ENCODE measurements around the gene SDK1.
"Not testable (repeated sequence)": the region's sequence is repeated elsewhere in the genome, so short reads cannot be mapped to it uniquely, and the experiment has no call there.

The SDK1 gene

DNA sequence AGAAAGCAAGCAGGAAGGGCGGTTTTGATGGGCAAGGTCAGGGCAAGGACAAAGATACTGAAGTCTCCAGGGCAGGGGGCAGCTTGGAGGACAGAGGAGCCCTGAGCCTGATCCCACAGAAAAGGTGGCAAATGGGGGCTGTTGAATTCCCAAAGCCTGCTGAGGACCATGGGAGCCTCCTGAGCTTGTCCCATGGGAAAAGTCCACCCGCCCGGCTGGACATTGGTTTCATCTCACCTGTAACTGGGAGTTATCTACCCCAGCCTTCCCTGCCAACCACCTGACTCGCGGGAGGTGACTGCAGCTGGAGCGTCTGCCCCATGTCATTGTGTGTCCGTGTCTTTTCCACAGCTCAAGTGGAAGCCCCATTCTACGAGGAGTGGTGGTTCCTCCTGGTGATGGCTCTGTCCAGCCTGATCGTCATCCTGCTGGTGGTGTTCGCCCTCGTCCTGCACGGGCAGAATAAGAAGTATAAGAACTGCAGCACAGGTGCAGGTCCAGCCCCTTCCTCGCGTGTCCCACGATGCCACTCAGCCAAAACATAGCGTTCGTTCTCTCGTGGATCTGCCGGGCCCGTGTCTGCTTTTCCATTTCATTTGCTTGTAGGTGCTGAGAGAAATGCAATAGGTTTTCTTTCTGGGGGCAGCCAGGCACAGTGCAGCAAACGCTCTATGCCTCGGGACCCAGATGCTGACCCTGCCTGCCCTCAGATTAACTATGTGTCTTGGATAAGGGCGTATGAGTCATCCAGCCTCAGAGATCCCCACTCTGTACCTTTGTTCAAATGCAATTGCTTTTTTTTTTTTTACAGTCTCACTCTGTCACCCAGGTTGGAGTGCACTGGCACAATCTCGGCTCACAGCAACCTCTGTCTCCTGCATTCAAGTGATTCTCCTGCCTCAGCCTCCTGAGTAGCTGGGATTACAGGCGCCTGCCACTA is 936.5 kb downstream of the SDK1 start:
- no peak for DNase-seq

DNA sequence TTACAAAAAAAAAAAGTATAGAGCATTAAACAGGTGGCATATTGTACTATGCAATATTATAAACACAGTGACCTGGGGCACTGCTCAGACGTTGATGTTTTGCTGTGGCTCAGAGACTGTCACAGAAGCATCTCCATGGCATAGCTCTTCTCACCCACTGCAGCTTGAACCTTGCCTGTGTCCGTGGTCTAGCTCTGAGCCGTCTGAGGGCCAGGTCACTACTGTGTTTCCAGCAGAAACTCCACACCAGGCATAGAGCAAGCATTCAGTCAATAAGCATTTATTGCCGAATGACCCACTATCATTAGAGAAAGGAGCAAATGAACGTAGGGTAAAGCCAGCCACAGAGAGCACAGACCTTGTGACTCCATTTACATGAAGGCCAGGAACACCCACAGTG is 937.8 kb downstream of the SDK1 start:
- DNase-seq, result no peak

DNA sequence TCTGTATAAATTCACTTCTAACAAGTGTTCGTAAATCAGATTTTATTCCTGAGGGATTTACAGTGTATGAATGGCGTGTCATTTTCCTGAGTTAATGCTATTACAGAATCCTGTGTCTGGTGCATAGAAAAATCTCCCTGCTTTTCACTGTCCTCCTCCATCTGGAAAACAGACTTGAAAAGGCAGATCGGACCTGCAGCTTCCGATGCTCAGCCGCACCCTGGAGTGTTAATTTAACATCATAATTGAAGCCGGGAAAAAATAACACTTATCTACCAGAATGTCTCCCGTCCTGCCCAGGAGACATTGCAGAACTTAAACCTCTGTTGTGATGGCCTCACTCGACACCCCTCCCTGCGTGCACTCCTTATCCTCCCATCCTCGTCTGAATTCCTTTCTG is 939.0 kb downstream of the SDK1 start:
- no peak for DNase-seq

DNA sequence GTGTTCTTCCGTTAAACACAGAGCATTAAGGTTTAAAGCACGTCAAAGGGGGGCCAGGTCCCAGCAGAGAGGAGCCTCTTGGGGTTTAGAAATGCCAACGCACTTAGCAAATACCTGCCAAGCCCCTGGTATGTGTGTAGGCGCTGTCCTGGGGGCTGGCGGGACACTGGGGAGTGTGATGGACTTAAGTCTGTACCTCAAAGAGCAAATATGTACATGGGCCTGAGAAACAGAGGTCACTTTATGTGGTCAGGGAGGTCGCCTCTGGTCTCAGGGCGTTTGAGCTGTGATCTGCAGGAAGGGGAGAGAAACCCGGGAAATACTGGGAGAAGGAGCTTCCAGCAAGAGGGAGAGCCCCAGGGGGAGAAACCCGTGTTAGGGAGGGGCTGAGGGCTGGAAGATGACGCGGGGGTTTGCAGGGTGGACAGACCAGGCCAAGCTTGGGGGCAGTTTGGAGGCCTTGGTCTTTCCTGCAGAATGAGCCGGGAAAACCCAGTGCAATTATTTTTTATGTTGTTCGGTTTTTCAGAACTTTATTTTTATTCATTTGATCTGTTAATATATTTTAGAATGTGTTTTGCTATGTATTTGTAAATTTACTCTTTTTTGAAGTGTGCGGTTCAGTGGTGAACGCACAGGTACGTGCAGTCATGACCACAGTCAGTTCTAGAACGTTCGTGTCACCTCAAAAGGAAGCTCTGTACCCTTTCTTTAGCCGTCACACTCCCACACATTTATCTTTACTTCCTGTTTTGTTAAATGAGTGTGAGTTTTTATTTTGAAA is 939.7 kb downstream of the SDK1 start:
- DNase-seq, result no peak

DNA sequence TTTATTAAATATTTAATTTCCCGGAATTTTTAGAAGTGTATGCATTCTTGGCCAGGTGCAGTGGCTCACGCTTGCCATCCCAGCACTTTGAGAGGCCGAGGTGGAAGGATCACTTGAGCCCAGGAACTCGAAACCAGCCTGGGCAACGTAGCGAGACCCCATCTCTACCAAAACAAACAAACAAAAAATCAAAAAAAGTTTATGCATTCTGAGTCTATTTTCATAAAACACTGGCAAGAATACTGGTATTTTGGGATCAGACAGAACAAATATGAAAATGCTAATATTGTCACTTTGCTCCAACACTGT is 940.2 kb downstream of the SDK1 start:
- no peak for DNase-seq

DNA sequence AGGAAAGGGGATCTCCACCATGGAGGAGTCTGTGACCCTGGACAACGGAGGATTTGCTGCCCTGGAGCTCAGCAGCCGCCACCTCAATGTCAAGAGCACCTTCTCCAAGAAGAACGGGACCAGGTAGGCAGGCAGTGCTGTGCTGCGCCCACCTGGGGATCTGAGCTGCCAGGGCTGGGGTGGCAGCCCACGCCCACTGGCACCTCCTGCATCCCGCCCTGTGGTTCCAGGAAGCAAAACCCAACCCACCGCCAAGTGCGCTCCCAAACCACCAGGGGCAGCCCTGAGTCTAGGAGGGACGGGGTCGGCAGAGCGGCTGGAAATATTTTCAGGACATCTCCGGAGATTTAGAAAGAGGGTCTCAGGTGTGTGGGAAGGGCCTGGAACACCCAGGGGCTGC is 940.7 kb downstream of the SDK1 start:
- no peak for DNase-seq

DNA sequence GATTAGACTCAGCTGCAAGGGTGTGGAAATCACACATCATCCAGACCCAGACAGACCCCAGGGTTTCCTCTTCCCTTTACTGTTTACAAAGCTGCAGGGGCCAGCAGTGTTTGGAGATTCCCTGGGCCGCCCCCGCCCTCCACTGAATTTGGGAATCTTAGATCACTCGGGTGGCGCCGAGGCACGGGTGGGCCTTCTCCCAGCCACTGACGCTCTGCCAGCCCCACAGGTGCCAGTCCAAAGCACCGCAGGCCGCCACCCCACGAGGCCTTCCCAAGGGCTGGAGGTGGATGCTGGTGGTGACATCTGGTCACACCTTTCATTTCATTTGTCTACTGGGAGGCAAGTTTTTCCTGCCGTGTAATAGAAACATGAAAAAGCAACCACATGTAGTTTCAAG is 941.7 kb downstream of the SDK1 start:
- DNase-seq, result no peak

DNA sequence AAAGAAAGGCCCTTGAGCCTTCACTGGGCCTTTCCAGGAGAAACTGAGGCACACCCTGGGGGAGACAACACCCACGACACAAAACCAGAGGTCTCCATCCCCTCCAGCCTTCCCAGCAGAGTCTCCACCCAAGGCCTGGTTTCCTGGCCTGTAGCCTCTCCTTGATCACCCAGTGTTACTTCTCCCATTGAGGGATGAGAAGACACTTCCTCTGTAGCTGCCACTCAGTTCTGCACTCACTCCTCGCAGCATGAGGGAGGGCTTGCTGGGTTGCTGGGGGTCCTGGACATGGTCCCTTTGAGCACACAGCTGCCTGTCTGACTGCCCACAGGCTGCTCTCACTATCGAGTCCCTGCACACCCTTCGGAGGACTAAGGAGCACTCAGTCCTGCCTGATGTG is 943.0 kb downstream of the SDK1 start:
- no peak for DNase-seq

DNA sequence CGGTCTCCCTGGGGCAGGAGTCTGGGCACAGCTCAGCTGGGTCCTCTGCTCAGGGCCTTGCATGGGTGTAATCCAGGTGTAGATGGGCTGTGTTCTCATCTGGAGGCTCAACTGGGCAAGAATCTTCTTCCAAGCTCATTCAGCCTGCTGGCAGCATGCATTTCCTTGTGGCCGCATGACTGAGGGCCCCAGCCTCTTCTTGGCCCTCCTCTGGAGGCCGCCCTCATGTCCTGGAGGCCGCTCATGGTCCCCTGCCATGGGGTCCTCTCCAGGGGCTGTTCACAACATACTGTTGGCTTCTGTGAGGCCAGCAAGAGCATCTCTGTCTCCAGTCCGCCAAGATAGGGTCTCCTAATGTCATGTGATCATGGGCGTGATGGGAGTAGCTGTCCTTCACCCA is 943.6 kb downstream of the SDK1 start:
- no peak for DNase-seq

DNA sequence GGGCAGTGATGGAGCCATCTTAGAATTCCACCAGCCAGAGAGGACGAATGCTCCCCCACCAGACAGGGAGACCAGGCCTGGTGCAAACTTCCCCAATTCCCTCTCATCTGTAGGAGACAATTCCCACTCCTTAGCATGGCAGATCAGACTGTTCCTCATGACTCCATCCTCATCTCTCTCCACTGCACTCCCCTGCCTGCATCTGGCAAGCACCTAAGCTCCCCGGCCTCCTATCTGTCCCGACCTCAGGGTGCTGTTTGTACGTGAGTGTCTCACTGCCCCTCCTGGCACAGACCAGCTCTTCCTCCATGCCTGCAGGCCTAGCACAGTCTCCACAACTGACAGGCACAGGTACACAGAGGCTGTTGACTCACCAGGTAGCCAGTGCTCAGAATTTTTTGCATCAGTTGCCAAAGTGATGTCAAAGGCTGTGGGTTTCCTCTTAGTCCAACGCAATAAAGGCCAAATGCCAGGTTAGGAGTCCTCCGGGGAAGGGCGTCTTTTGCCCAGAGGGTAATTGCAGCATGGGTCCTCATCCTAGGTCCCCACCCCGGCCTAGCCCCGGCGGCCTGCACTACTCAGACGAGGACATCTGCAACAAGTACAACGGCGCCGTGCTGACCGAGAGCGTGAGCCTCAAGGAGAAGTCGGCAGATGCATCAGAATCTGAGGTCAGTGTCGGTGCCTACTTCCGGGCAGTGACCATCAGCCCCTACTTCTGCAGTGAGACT is 944.2 kb downstream of the SDK1 start:
- no peak for DNase-seq

DNA sequence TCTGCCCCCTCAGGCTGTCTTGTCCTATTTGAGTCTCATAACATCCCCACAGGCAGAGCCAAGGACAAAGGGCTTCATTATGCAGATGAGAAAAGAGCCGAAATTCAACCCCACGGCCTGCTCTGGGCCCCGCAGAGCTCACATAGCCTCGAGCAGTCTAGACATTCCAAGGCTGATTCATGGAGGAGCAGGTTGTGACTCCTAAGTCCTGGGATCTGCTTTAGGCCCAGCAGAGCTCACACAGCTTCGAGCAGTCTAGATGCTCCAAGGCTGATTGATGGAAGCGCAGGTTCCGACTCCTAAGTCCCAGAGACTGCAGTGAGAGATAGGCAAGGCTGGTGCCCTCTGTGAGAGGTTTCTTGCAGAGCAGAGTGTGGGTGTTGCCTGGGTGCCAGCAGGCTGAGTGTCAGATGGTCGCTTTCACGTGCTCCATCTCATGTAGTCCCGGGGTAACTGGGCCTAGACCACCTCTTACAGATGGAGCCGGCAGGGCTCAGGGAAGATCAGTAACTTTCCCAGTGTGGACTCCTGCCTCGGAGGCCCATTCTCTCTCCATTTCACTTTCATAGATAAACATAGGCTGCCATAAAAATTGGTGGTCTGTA is 944.9 kb downstream of the SDK1 start:
- no peak for DNase-seq

DNA sequence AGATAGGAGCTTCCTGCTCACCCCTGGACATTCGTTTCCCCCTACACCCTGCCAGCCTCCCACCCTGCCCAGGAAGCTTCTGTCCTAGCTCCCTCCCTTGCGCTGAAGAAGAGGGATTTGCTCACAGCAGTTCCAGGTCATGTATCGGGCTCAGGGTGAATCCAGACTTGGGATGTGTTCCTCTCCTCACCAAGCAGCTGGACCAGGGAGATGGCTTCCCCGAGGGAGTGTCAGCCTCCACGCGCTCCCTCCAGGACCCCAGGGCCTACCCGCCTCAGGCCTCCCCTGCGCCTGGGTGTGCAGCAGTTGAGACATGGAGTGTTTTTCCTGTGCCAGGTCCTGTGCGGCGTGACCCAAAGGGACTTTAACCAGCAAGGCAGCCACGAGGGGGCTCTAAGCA is 945.5 kb downstream of the SDK1 start:
- DNase-seq, result no peak

DNA sequence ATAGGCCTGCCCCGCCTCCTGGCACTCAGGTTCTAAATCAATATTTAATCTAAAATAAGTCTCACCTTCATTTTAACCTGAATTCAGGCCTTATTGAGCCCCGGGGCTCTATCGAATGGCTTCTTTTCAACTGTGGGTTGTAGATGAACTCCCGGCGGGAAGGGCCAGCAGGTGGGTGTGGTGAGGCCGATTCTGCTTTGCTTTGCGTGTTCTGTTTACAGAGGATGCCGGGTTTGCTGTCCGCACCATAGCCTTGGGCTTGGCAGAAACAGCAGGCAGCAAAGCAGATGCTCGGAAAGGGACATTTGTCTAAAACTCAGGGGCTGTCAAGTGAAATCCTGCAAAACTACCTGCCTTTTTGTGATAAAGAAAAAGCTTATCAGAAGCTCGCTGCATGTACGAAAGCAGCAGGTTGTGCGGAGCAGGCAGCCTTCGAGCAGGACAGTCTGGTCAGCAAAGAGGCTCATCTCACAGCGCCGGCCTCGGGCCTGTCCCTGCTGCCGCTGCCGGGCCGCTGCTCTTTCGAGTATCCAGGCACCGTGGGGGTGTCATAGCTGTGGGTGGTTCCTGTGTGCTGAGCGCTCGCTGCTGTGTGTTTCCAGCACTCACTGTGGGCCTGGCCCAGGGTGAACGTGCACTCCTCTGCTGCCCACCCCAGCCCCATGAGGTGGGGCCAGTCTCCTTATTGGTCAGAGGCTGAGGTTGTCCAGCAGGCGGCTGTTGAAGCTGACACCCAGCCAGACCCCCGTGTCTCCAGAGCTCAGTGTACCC is 946.2 kb downstream of the SDK1 start:
- no peak for DNase-seq

DNA sequence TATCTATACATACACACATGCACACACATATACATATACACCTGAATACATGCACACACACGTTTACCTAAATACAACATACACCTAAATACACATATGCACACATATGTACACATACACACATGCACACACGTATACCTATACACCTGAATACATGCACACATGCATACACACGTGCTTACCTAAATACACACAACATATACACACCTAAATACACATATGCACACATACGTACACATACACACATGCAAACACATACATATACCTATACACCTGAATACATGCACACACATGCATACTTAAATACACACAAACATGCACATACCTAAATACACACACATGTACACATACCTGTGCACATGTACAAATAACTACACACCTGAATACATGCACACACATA is 947.2 kb downstream of the SDK1 start:
- DNase-seq, result no peak

DNA sequence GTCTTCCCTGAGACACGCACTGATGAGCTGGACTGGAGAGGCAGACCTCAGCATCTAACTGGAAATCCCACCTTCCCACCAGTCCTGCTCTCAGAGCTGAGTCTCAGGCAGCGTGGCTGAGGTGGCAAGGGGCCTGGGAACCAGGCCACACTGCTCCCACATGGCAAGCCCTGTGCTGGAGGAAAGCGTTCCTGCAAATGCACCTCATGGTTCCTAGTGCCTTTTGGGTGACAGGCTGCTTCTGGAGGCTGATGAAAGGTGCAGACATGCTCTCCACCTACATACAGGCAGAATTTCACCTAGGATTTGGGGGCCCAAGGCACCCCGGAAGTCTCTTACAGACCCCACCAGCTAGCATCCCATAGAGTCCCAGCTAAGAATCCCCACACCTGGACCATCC is 948.2 kb downstream of the SDK1 start:
- DNase-seq, result no peak

DNA sequence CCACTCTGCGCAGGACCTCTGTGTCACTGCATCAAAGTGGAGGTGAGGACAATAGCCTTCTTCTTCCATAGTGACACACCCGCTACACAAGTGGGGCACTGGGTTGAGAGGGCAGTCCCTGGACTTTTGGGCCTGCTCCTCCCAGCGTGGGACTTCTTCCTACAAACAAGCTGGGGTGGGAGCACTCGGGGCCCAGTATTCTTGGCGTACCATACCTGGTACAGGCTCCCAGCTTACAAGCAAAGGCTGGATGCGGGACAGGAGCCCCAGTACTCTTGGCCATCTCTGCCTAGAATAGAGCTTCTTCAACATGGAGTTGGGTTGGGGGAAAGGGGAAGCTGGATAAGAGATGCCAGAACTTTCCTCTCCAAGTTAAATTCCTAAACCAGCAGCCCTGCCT is 954.3 kb downstream of the SDK1 start:
- no peak for DNase-seq

DNA sequence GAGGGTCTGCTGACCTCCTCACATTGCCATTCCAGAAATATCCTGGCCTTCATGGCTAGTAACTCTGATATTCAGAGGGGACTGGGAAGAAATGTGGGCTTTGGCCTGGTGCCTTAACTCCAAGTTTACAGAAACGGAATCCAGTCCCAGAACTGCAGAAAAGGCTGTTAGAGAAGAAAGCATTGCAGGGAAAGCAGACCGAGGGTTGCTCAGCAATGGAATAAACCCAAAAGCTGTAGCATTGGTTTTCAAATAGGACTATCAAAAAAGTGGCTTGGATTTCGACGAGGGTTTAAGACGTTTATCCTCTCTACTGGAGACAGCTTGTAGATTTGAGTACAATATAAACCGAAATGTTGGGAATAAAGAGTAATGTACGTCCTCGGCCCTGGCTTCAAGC is 955.2 kb downstream of the SDK1 start:
- DNase-seq, result no peak

DNA sequence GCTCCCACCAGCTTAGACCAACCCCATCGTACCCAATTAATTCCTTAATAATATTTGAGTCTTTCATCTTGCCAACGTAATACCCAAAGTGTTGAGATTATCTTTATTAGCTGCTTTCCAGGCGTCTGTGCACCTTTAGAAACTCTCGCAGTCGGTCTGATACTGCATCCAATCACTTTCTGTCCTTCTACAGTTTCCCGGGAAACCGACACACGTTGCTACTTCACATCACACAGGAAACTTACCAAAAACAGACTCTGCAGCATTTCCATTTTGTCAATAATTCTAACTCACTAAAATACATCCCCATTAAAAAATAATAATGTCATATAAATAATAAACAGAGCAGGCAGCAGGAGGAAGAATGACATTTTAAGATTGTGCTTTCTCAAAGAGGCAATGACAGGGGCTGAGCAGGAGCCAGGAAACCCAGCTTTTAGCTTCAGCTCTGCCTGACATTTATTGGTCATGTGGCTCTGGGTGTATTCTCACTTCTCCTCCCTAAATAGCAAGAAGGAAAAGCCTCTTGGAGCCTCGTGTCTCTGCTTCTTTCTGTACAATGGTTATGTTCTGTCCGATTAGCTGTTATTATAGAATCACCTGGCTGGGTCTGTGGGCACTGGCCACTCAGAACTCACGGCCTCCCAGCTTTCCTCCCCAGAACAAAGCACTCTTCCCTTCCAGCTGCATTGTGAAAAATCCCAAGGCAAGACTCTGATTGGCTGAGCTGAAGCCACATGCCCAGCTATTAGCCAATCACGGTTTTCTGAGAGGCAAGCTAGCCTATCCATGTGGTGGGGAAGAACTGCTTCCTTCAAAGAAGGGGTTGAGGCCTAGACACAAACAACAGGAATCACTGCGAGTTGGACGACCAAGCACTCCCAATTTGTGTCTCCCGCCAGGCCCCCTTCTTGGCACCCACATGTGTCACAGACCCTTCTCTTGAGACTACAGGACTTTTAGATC is 956.4 kb downstream of the SDK1 start:
- no peak for DNase-seq

DNA sequence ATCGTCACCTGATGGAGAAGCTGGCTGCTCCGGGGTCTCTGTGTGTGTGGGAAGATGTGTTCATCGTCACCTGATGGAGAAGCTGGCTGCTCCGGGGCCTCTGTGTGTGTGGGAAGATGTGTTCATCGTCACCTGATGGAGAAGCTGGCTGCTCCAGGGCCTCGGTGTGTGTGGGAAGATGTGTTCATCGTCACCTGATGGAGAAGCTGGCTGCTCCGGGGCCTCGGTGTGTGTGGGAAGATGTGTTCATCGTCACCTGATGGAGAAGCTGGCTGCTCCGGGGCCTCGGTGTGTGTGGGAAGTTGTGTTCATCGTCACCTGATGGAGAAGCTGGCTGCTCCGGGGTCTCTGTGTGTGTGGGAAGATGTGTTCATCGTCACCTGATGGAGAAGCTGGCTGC is 959.1 kb downstream of the SDK1 start:
- DNase-seq, result not testable (repeated sequence)

DNA sequence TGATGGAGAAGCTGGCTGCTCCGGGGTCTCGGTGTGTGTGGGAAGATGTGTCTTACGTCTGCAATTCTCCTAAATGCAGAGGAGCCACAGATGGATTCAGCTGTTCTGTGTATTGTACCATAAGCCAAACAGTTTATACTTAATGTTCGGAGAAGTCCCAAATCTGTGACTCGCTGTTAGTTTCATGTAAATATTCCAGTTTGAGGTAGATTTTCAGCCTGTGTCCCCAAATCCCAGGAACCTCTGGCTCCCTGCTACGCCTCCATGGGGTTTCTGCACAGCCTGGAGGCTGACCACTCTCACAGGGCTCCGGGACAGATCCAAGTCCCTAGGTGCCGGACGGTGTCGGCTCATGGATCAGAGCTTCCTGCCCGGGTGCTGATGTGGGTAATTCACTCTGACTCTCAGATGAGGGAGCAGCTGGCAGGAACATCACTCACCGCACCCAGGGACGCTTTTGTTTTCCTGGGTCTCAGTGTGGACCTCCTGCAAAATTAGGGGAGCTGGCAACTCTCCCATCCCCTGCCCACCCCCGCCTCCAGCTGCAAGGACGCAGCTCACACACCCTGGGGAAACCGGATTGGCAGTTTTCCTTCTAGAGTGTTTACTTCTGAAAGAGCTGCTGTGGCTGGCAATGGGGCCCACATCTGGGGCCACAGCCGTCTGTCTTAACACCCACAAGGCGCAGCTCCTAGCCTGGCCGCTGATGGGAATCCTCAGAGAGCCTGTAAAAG is 960.0 kb downstream of the SDK1 start:
- no peak for DNase-seq
